ENCODE measurements around the gene UNC13C. TPM values are rescaled to one million over a fixed set of nuclear protein-coding genes. Genes with fewer than 3 reads are reported as not detected.

UNC13C gene
- total and polyA plus RNA-seq, 10 of the 15 experiments (the other 5 are each of a cell fraction or from before 2014, with no cell fraction given) = 9.9 to 81.3 (median 25.0) TPM

- Histone ChIP-seq H2AFZ (ENCODE audit: control insufficient read depth, low read depth, low read length) (no peak overlapping the region), H3K79me2 (ENCODE audit: control insufficient read depth, insufficient read depth, low read length) (no peaks in the 10 kb centered on the region), H4K20me1 (ENCODE audit: control insufficient read depth, insufficient read depth) (no peaks in the 10 kb centered on the region), H3K9ac (ENCODE audit: control insufficient read depth, insufficient read depth, low read length) (no peak overlapping the region), H3K4me3 (no peak overlapping the region), H3K27ac (ENCODE audit: control insufficient read depth, insufficient read depth) (no peak overlapping the region), H3K36me3 (ENCODE audit: control insufficient read depth in 2 of 2, insufficient read depth in 2 of 2, low read length in 1 of 2) (no peaks in the 10 kb centered on the region), H3K27me3 (replicated peaks in 1 of 2; ENCODE audit: control insufficient read depth in 2 of 2, insufficient read depth in 2 of 2, low read length in 1 of 2) (no peaks in the 10 kb centered on the region), H3K9me3 (replicated peaks; ENCODE audit: control insufficient read depth, insufficient read depth, low read length) (no peaks in the 10 kb centered on the region), H3K4me2 (ENCODE audit: control insufficient read depth, insufficient read depth) (no peak overlapping the region), H3K4me1 (ENCODE audit: control insufficient read depth, insufficient read depth, low read length) (no peaks in the 10 kb centered on the region)
- SMC1A ChIA-PET (ENCODE audit: uncharacterized antibody, unreplicated experiment) = interaction anchor here (1.2 kb wide), 2 partner anchors 33 to 50 kb away, joined by 3 to 4 read pairs; no protein-coding TSS in a partner anchor
- POLR2A ChIA-PET = interaction anchor here (1.3 kb wide), 1 partner anchor 10 kb away, joined by 3 read pairs; no protein-coding TSS in a partner anchor
- FAIRE-seq = no peak
- CTCF ChIA-PET = interaction anchor here (0.8 kb wide), 1 partner anchor 10 kb away, joined by 3 read pairs; no protein-coding TSS in a partner anchor
- DNase-seq (ENCODE audit: low read depth, low spot score) = no peak
- 6% methylated on average over 1 of the region's 1 CpG for WGBS (ENCODE audit: insufficient coverage, insufficient replicate concordance, low lambda C conversion rate, missing lambda C conversion rate)
- BruUV-seq (replicated peaks) = no TSS peak
- intact Hi-C loops (cut with micrococcal nuclease; ENCODE audit: unreplicated experiment) (loop anchor here (10.0 kb wide), 1 partner anchor 60 kb away; no protein-coding TSS in a partner anchor), in situ Hi-C loops (cut with MboI) (no loop called here)
- TF ChIP-seq SMAD1 (IDR thresholded peaks at IDR 0.05; ENCODE audit: low read depth, partially characterized antibody) (no peak), MEF2B (IDR thresholded peaks at IDR 0.05; ENCODE audit: partially characterized antibody, poor library complexity, severe bottlenecking) (no peak), POLR2AphosphoS5 (IDR thresholded peaks at IDR 0.05; ENCODE audit: low read length) (no peak), ETV6 (conservative IDR thresholded peaks at IDR 0.05 in 1 of 2, IDR thresholded peaks at IDR 0.05 in 1 of 2; ENCODE audit: borderline replicate concordance in 1 of 2, low read depth in 1 of 2) (no peak), NKRF (conservative IDR thresholded peaks at IDR 0.05) (no peak), ZNF687 (IDR thresholded peaks at IDR 0.05) (no peak), KAT2A (conservative IDR thresholded peaks at IDR 0.05; ENCODE audit: control insufficient read depth, low read depth, low read length) (no peak), SP1 (IDR thresholded peaks at IDR 0.05; ENCODE audit: low read depth, low read length) (no peak)
- RAD21 ChIA-PET (ENCODE audit: unreplicated experiment) = interaction anchor here (0.7 to 1.3 kb wide), 3 partner anchors 10 to 251 kb away, joined by 3 to 4 read pairs (median 3); no protein-coding TSS in a partner anchor
- no peak for ATAC-seq
These were observed 376.1 kb downstream of the UNC13C start for GRCh38 chr15:54354341-54354740.

Measured in GM12878 (cell line).